SU-DHL-6 (cell line): ENCODE data around the gene RGPD8.
"Not testable (repeated sequence)": the region's sequence is repeated elsewhere in the genome, so short reads cannot be mapped to it uniquely, and the experiment has no call there.

Experiments
- H2AFZ ChIP-seq: fragments of 200-600 bp; sonication (generic); 2 replicates; pipeline ENCODE4 v1.6.1; 2014; ENCODE audit warnings: low read depth, mild to moderate bottlenecking, moderate library complexity, mixed read lengths, antibody characterized with exemption, low read length; ENCODE audit not compliant: severe bottlenecking
- H3F3A ChIP-seq: fragments of 200-600 bp; shearing (Covaris generic); 2 replicates; pipeline ENCODE4 v1.6.0; 2016; ENCODE audit warnings: antibody characterized with exemption, mild to moderate bottlenecking; ENCODE audit not compliant: insufficient read depth
- H3K27ac ChIP-seq: fragments of 200-600 bp; sonication (generic); 2 replicates; pipeline ENCODE4 v1.5.1; 2016; ENCODE audit warnings: low read depth, mild to moderate bottlenecking, low read length, moderate library complexity, mixed read lengths
- H3K27me3 ChIP-seq: fragments of 200-600 bp; sonication (generic), shearing (Covaris generic); 2 replicates; pipeline ENCODE4 v1.6.0; 2014; ENCODE audit warnings: mild to moderate bottlenecking, low read length
- H3K36me3 ChIP-seq: fragments of 200-600 bp; sonication (generic); 2 replicates; pipeline ENCODE4 v1.6.1; 2014; ENCODE audit warnings: mild to moderate bottlenecking, low read length, mixed read lengths
- H3K4me2 ChIP-seq: fragments of 300-600, 200-600 bp; shearing (Covaris generic), sonication (generic); 2 replicates; pipeline ENCODE4 v1.6.0; 2014; ENCODE audit warnings: low read length, low read depth, mild to moderate bottlenecking; ENCODE audit not compliant: poor library complexity, severe bottlenecking
- H3K4me3 ChIP-seq: fragments of 200-600 bp; sonication (generic); 2 replicates; pipeline ENCODE4 v1.5.1; 2014; ENCODE audit warnings: antibody characterized with exemption, low read length, mild to moderate bottlenecking, mixed read lengths; ENCODE audit not compliant: insufficient read depth, poor library complexity, severe bottlenecking
- H3K79me2 ChIP-seq: fragments of 200-600 bp; sonication (generic); 2 replicates; pipeline ENCODE4 v1.6.1; 2014; ENCODE audit warnings: mild to moderate bottlenecking, low read length, moderate library complexity; ENCODE audit not compliant: insufficient read depth
- H3K9ac ChIP-seq: fragments of 200-600 bp; sonication (generic); 2 replicates; pipeline ENCODE4 v1.7.0; 2014; ENCODE audit warnings: mild to moderate bottlenecking, low read length
- H3K9me2 ChIP-seq: fragments of 200-600 bp; sonication (generic); replicated peaks from 2 replicates; pipeline ENCODE4 v1.6.1; 2014; ENCODE audit warnings: low read length; ENCODE audit not compliant: insufficient read depth
- H3K9me3 ChIP-seq: fragments of 200-600 bp; sonication (generic); 2 replicates; pipeline ENCODE4 v1.6.1; 2014; ENCODE audit warnings: low read length, mixed read lengths; ENCODE audit not compliant: insufficient read depth
- H4K20me1 ChIP-seq: fragments of 200-600 bp; sonication (generic); 2 replicates; pipeline ENCODE4 v1.6.1; 2014; ENCODE audit warnings: low read depth, mild to moderate bottlenecking, antibody characterized with exemption, low read length, moderate library complexity, mixed read lengths
- CTCF ChIP-seq: fragments of 200-600 bp; sonication (generic); IDR thresholded peaks from one replicate; pipeline ENCODE4 v1.5.1; 2017; ENCODE audit warnings: antibody characterized with exemption, mild to moderate bottlenecking, low read length, moderate library complexity; ENCODE audit not compliant: insufficient read depth, poor library complexity, severe bottlenecking
- EZH2phosphoT487 ChIP-seq: fragments of 200-600 bp; sonication (generic), shearing (Covaris generic); conservative IDR thresholded peaks from 2 replicates; pipeline ENCODE4 v1.6.1; 2018; ENCODE audit warnings: mild to moderate bottlenecking, antibody characterized with exemption, low read length, moderate library complexity, mixed read lengths

The RGPD8 gene

DNA sequence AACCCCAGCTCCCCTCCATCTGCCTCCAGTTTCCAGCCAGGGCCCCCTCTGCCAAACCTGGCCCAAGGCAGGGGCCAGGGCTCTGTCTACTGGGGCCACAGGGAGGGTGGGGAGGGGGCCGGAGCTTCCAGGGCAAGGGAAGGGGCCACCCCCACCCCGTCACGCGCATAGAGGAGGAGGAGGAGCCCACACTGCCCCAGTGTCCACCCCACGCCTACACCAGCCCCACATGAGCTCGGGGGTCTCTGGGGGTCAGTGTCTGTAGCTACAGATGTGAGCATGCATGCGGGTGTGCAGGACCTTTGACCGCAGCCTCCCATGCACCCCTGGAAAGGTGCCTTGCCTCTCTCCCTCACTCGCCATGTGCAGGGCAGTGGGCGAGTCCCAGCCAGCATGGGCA lies 3.5 kb upstream of the RGPD8 start:
- not testable (repeated sequence) for H3K9me3 ChIP-seq, H3K27me3 ChIP-seq, H3K9ac ChIP-seq, H3K9me2 ChIP-seq, H3K4me3 ChIP-seq, H3K36me3 ChIP-seq, H3K79me2 ChIP-seq, H2AFZ ChIP-seq, H3K27ac ChIP-seq, H4K20me1 ChIP-seq, H3F3A ChIP-seq, H3K4me2 ChIP-seq

DNA sequence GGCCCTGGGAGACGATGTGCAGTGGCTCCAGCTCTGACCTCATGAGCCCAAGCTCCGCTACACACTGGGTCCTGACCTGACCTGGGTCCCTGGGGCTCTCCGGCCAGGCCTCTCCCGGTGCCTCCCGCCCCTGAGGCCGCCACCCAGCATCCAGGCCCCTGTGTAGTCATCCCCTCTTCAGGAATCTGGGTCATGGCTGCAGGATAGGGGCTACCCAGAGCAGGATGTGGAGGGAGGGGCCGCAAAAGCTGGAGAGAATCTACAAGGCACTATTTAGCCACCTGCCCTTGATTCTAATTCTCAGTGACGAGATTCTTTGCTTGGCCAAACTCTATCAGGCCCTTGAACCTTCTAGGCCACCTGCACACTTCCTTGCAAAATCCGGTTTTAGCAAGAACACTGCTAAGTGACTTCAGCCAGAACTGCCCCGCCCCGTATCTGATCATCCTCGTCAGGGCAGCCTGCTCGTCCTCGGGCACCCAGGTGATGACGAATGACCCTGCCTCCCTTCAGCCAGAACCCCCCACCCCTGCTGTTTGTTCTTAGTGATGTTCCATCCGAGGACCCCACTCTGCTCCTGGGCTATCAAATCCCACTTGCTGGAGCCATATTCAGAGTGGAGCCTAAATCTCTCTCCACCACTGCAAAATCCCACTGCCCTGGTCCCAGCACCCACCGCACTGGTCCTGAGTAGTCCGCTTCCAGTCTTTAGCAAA lies 2.4 kb upstream of the RGPD8 start:
- not testable (repeated sequence) for H3K9me3 ChIP-seq, H3K79me2 ChIP-seq, H3K4me2 ChIP-seq, H2AFZ ChIP-seq, H4K20me1 ChIP-seq, H3K9me2 ChIP-seq, H3K4me3 ChIP-seq, H3F3A ChIP-seq, H3K27ac ChIP-seq, H3K36me3 ChIP-seq, H3K27me3 ChIP-seq, H3K9ac ChIP-seq

DNA sequence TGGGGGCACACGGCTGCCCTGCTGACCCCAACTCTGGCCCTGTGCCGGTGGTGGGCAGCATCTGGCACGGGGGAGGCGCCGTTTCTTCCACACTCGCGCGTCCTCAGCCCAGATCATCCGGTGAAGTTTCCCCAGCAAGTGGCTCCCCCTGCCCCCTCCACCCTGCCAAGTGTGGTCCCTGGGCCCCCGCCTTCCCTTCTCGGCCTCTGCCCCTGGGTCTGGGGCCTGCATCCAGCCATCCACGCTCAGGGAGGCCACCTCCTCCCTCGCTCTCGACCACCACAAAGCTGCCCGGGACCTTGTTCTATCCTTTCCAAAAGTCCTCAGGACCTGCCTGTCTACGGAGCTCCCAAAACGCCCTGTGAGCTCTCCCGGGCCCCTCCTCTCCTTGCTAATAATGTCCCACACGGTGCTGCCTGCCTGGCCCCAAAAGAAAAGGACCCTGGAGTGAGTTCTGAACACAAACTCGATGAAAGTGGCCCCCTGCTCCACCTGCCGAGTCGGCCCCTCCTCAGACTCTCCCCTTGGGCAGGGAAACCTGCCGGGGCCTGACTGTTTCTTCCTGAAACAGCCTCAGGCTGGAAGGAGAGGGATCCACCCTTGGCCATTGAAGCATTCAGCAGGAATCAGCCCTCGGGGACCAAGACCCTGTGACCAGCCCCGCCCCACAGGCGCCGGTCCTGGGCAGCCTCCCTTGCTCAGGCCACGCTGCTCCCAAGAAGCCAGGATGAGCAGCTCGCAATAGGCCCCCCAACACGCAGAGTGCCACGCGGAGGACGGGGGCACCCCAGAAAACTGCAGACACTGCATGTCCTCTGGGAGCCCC lies 1.7 kb upstream of the RGPD8 start:
- H3K27me3 ChIP-seq, H4K20me1 ChIP-seq, H3K9me3 ChIP-seq, H2AFZ ChIP-seq, H3K9me2 ChIP-seq, H3K27ac ChIP-seq, H3K79me2 ChIP-seq, H3K4me3 ChIP-seq, H3K9ac ChIP-seq, H3K36me3 ChIP-seq, H3F3A ChIP-seq, H3K4me2 ChIP-seq: not testable (repeated sequence)

- Histone ChIP-seq H3K9ac (no peak overlapping the region), H3K36me3 (no peaks in the 10 kb centered on the region), H3K27me3 (no peaks in the 10 kb centered on the region), H2AFZ (no peak overlapping the region), H3K27ac (no peak overlapping the region), H3K9me2 (no peaks in the 10 kb centered on the region), H3K79me2 (no peaks in the 10 kb centered on the region), H3K9me3 (no peaks in the 10 kb centered on the region), H3K4me3 (no peak overlapping the region), H4K20me1 (no peaks in the 10 kb centered on the region), H3F3A (no peaks in the 10 kb centered on the region), H3K4me2 (no peak overlapping the region)
- TF ChIP-seq EZH2phosphoT487 (no peak), CTCF (no peak)
Observed at GRCh38 chr2:112433932-112434730, 686 bp upstream of the RGPD8 start.

DNA sequence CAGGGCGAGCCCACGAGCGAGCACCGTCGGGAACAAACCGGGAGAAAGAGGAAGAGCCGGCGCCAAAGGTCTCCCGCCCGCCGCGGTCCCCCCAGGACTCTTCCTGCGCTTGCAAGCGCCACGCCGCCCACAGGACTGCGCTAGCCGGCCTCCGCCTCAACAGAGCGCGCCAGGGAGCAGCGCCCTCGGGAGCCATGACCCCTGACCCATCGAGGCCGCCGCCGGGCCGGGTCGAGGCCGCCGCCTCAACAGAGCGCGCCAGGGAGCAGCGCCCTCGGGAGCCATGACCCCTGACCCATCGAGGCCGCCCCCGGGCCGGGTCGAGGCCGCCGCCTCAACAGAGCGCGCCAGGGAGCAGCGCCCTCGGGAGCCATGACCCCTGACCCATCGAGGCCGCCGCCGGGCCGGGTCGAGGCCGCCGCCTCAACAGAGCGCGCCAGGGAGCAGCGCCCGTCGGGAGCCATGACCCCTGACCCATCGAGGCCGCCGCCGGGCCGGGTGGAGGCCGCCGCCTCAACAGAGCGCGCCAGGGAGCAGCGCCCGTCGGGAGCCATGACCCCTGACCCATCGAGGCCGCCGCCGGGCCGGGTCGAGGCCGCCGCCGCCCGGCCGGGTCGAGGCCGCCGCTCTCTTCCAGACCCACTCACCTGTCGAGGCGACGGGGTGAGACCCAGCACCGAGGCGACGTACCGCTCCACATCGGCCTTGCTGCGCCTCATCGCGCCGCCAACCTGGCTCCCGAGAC lies 538 bp downstream of the RGPD8 start:
- not testable (repeated sequence) for H3K4me3 ChIP-seq, H3K36me3 ChIP-seq, H3F3A ChIP-seq, H3K27me3 ChIP-seq, H3K9me3 ChIP-seq, H3K79me2 ChIP-seq, H3K9me2 ChIP-seq, H3K9ac ChIP-seq, H3K4me2 ChIP-seq, H4K20me1 ChIP-seq, H2AFZ ChIP-seq, H3K27ac ChIP-seq

DNA sequence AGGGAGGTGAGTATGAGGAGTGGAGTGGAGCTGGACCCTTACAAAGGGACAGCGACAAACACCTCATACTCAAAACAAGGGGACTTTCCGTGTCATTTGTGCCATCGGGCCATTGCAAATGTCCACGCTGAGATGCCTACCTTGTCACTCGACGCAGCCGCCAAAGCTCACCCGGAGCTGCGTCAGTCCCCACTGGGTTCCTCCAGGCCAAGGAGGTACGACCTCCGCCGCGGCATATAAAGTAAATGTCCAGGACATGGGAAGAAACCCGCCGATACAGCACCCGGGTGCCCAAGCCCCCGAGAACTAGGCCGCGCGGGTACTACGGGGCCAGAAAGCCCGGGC lies 1.1 kb downstream of the RGPD8 start:
- not testable (repeated sequence) for H2AFZ ChIP-seq

More for the DNA sequence above, 1.1 kb downstream of the RGPD8 start:
- not testable (repeated sequence) for H3K9me2 ChIP-seq, H4K20me1 ChIP-seq, H3K9me3 ChIP-seq, H3K27ac ChIP-seq, H3K9ac ChIP-seq, H3F3A ChIP-seq, H3K4me2 ChIP-seq, H3K27me3 ChIP-seq, H3K4me3 ChIP-seq, H3K36me3 ChIP-seq, H3K79me2 ChIP-seq
